Hepatocyte (in vitro differentiated cells): ENCODE data around the gene PGGT1B. TPM values are rescaled to one million over a fixed set of nuclear protein-coding genes. Genes with fewer than 3 reads are reported as not detected.

Source experiments
- DNase-seq: peaks from one replicate; pipeline ENCODE4 v3.0.0-alpha.2; 2016; ENCODE audit warnings: low spot score
- H2AFZ ChIP-seq: fragments of 200-600 bp; sonication (generic); 2 replicates; pipeline ENCODE4 v1.6.0; 2016; ENCODE audit warnings: antibody characterized with exemption, mild to moderate bottlenecking
- H3K27ac ChIP-seq: fragments of 200-600 bp; sonication (generic); 2 replicates; pipeline ENCODE4 v1.5.1; 2016; ENCODE audit warnings: mild to moderate bottlenecking
- H3K27me3 ChIP-seq: fragments of 200-600 bp; sonication (generic); 2 replicates; pipeline ENCODE4 v1.6.1; 2016
- H3K36me3 ChIP-seq: fragments of 200-600 bp; sonication (generic); replicated peaks from 2 replicates; pipeline ENCODE4 v1.5.1; 2016; ENCODE audit warnings: low read depth; ENCODE audit not compliant: insufficient read depth
- H3K4me1 ChIP-seq: fragments of 200-600 bp; sonication (generic); 2 replicates; pipeline ENCODE4 v1.5.1; 2016; ENCODE audit warnings: mild to moderate bottlenecking, moderate library complexity; ENCODE audit not compliant: insufficient read depth
- H3K4me2 ChIP-seq: fragments of 200-600 bp; sonication (generic); 2 replicates; pipeline ENCODE4 v1.6.0; 2016
- H3K4me3 ChIP-seq: fragments of 200-600 bp; sonication (generic); 2 replicates; pipeline ENCODE4 v1.5.1; 2016; ENCODE audit warnings: mild to moderate bottlenecking
- H3K79me2 ChIP-seq: fragments of 200-600 bp; sonication (generic); 2 replicates; pipeline ENCODE4 v1.6.0; 2017; ENCODE audit warnings: mild to moderate bottlenecking
- H3K9me2 ChIP-seq: fragments of 200-600 bp; sonication (generic); replicated peaks from 2 replicates; pipeline ENCODE4 v1.6.0; 2017; ENCODE audit warnings: mild to moderate bottlenecking; ENCODE audit not compliant: insufficient read depth
- H3K9me3 ChIP-seq: fragments of 200-600 bp; sonication (generic); 2 replicates; pipeline ENCODE4 v1.5.1; 2016; ENCODE audit warnings: low read depth, mild to moderate bottlenecking
- H4K20me1 ChIP-seq: fragments of 200-600 bp; sonication (generic); 2 replicates; pipeline ENCODE4 v1.6.0; 2016; ENCODE audit warnings: mild to moderate bottlenecking; ENCODE audit not compliant: insufficient read depth, poor library complexity, severe bottlenecking
- EZH2 ChIP-seq: fragments of 200-600 bp; sonication (generic); IDR thresholded peaks from 2 replicates; pipeline ENCODE4 v1.6.1; 2016; ENCODE audit warnings: antibody characterized with exemption, mild to moderate bottlenecking, borderline replicate concordance
- EZH2phosphoT487 ChIP-seq: fragments of 200-600 bp; sonication (generic); IDR thresholded peaks from one replicate; pipeline ENCODE4 v1.6.1; 2018; ENCODE audit warnings: antibody characterized with exemption, mild to moderate bottlenecking, low read depth, moderate library complexity; ENCODE audit not compliant: unreplicated experiment, severe bottlenecking
- WGBS: methylation state at CpG from one replicate; pipeline ENCODE4 v1.1.6; 2016; ENCODE audit warnings: low lambda C conversion rate; ENCODE audit errors: missing lambda C conversion rate; 5-methylcytosine and 5-hydroxymethylcytosine counted together
- polyA plus RNA-seq: library from polyadenylated mRNA; unstranded; fragments of >200 nt; fragmentation: Nextera tagmentation; extraction: Ambion mirVana; gene quantifications from 2 replicates; pipeline ENCODE4 v1.2.1, GENCODE V29; 2016
- total RNA-seq: library from RNA; depleted of rRNA; stranded (reverse); fragments of >200 nt; gene quantifications from 2 replicates; pipeline ENCODE4 v1.2.3, GENCODE V29; 2014
- TF ChIP-seq, protein P1 (sequence below): fragments of 200-600 bp; sonication (generic); IDR thresholded peaks from 2 replicates; pipeline ENCODE4 v1.5.1; 2016; ENCODE audit warnings: antibody characterized with exemption, mild to moderate bottlenecking; ENCODE audit not compliant: poor library complexity

Gene PGGT1B
- total and polyA plus RNA-seq, 2 experiments from 2014 or later, result 4.3 to 14.1 TPM

DNA sequence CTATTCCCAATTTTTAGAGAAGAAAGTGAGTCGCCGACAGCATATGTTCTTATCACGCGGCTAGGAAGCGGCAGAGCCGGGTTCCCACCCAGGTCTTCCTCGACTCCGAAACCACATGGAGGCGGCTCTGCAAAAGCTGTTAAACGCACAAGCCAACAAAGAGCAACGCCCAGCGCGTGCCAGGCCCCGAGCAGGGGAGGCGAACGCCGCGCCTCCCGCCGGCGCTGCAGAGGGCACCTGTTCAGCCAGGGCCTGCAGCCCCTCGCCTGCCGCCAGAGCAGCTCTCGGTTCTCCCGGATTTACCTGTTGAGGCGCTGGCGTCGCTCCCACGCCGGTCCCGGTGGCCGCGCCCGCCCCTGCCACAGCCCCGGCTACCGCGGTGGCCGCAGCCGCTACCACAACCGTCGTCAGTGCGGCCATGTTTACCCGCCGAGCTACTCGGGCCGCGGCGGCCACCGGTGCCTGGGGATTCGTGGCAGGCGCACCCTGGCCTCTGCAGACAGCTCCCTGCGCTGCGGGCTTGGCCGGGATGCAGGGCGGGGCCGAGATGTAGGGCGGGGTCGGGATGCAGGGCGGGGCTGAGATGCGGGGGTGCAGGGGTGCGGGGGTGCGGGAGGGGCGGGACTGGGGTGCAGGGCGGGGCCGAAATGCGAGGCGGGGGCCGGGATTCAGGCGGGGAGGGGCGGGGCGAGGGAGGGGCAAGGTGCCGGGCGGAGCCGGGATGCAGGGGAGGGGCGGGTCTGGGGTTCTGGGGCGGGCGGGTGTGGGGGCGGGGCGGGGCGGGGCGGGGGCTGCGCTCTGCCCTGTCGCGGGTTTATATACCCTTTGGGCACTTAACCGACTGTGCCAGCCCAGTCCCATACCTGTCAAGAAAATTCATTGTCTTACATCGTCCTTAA is 33.7 kb upstream of the PGGT1B start, which contains the start of gene CCDC112:
Gene CCDC112 (minus strand): TSS at position 531 of the 899 bp plus-strand sequence. CDS start 111 bp downstream, at position 420.
- Histone ChIP-seq H3K27me3 (peaks cover 4% of the 10 kb centered on the region), H3K36me3 (no peaks in the 10 kb centered on the region), H3K4me3 (peak within 1 kb of the TSS; percentile 80), H3K4me1 (peaks cover 7% of the 10 kb centered on the region), H3K9me3 (no peaks in the 10 kb centered on the region), H3K79me2 (peaks cover 16% of the 10 kb centered on the region), H3K4me2 (peak within 1 kb of the TSS; percentile 96), H3K9me2 (no peaks in the 10 kb centered on the region), H4K20me1 (no peaks in the 10 kb centered on the region), H3K27ac (peak within 1 kb of the TSS; percentile 57), H2AFZ (peak within 1 kb of the TSS; percentile 96)
- WGBS, result 1% methylated on average over 61 of the region's 86 CpGs
- TF ChIP-seq EZH2phosphoT487 (no peak), EZH2 (no peak)
- TF ChIP-seq, protein P1, sequence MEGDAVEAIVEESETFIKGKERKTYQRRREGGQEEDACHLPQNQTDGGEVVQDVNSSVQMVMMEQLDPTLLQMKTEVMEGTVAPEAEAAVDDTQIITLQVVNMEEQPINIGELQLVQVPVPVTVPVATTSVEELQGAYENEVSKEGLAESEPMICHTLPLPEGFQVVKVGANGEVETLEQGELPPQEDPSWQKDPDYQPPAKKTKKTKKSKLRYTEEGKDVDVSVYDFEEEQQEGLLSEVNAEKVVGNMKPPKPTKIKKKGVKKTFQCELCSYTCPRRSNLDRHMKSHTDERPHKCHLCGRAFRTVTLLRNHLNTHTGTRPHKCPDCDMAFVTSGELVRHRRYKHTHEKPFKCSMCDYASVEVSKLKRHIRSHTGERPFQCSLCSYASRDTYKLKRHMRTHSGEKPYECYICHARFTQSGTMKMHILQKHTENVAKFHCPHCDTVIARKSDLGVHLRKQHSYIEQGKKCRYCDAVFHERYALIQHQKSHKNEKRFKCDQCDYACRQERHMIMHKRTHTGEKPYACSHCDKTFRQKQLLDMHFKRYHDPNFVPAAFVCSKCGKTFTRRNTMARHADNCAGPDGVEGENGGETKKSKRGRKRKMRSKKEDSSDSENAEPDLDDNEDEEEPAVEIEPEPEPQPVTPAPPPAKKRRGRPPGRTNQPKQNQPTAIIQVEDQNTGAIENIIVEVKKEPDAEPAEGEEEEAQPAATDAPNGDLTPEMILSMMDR, result no peak
- peak; percentile 88 for DNase-seq

DNA sequence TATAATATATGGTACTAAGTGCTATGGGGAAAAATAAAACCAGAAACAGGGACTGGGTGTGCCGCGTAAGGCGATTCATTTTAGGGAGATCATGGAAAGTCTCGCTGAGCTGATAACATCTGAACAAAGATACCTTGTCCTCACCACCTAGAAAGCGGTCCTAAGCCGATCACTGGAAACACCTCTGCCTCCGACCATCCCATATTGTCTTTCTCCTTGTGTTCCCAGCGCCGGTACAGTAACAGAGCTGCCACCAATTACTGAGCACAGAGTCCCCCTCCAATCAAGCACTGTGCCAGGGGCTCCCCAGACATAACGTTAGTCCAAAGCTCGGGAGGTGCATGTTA is 33.1 kb upstream of the PGGT1B start:
- H4K20me1 ChIP-seq, result no peaks in the 10 kb centered on the region
- WGBS, result 8% methylated on average over 11 of the region's 11 CpGs
- TF ChIP-seq EZH2 (no peak), EZH2phosphoT487 (no peak)
- TF ChIP-seq, protein P1, result no peak
- H3K4me1 ChIP-seq, result peaks cover 7% of the 10 kb centered on the region
- peak overlapping the region; percentile 57 for H3K27ac ChIP-seq
- H3K9me3 ChIP-seq, result no peaks in the 10 kb centered on the region
- H3K4me3 ChIP-seq, result peak overlapping the region; percentile 80
- H3K36me3 ChIP-seq, result no peaks in the 10 kb centered on the region
- H2AFZ ChIP-seq, result peak overlapping the region; percentile 96
- H3K4me2 ChIP-seq, result peak overlapping the region; percentile 96
- peaks cover under 1% of the 10 kb centered on the region for H3K27me3 ChIP-seq
- DNase-seq, result no peak
- peaks cover 16% of the 10 kb centered on the region for H3K79me2 ChIP-seq
- H3K9me2 ChIP-seq, result no peaks in the 10 kb centered on the region

DNA sequence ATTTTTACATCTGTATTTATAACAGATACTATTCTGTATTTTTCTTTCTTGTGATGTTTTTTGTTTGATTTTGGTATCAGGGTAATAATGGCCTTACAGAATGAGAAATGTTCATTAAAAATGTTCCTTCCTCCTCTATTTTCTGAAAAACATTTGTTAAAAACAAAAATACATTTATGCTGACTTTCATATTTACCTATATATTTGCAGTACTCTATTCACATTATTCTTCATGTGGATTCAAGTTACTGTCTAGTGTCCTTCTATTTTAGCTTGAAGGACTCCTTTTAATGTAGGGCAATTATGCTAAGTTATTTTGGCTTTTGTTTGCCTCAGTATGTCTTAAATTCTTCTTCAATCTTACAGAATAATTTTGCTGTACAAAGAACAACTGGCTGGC is 28.7 kb upstream of the PGGT1B start:
- no peak overlapping the region for H2AFZ ChIP-seq

More for the DNA sequence above, 28.7 kb upstream of the PGGT1B start:
- no peak overlapping the region for H3K4me3 ChIP-seq
- H3K4me2 ChIP-seq, result no peak overlapping the region
- no peaks in the 10 kb centered on the region for H4K20me1 ChIP-seq
- no peak for DNase-seq
- H3K27me3 ChIP-seq, result no peaks in the 10 kb centered on the region
- H3K27ac ChIP-seq, result no peak overlapping the region
- no peaks in the 10 kb centered on the region for H3K9me3 ChIP-seq
- no peaks in the 10 kb centered on the region for H3K9me2 ChIP-seq
- TF ChIP-seq EZH2phosphoT487 (no peak), EZH2 (no peak)
- TF ChIP-seq, protein P1, result no peak
- H3K36me3 ChIP-seq, result no peaks in the 10 kb centered on the region
- peaks cover 16% of the 10 kb centered on the region for H3K79me2 ChIP-seq
- H3K4me1 ChIP-seq, result peaks cover 7% of the 10 kb centered on the region
